PC-9 (cell line): Measurements from ENCODE around the gene ZSWIM8.

Experiments used
- CTCF ChIP-seq: fragments of 200-600 bp; sonication (generic); conservative IDR thresholded peaks from 2 replicates; pipeline ENCODE4 v1.6.1; 2017; ENCODE audit warnings: mixed run types, antibody characterized with exemption, mild to moderate bottlenecking, moderate library complexity
- EZH2 ChIP-seq: fragments of 200-600 bp; sonication (generic); IDR thresholded peaks from 2 replicates; pipeline ENCODE4 v1.8.0; 2017; ENCODE audit warnings: antibody characterized with exemption, low read depth

DNA sequence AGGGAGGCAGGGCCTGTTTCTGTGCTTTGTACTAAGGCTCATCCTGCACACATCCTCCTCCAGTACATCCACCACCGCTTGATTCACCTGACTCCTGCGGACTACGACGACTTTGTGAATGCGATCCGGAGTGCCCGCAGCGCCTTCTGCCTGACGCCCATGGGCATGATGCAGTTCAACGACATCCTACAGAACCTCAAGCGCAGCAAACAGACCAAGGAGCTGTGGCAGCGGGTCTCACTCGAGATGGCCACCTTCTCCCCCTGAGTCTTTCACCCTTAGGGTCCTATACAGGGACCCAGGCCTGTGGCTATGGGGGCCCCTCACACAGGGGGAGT, 15.8 kb downstream of the ZSWIM8 start:
- no peak for TF ChIP-seq CTCF
- no peak for TF ChIP-seq EZH2
